D721Med (cell line): ENCODE measurements around the gene IGF1R.

ENCODE experiments used
- DNase-seq: peaks from one replicate; pipeline ENCODE4 v3.0.0; 2011; ENCODE audit warnings: low spot score; ENCODE audit not compliant: insufficient read length
- FAIRE-seq: peaks from 2 replicates; lab custom pipeline; 2011; peaks lifted over from hg19 to GRCh38; lab: Jason Lieb, UNC
- CTCF ChIP-seq: IDR thresholded peaks from 2 replicates; pipeline ENCODE4 v1.5.1; 2012; ENCODE audit warnings: mild to moderate bottlenecking, control low read depth; ENCODE audit not compliant: insufficient read depth; ENCODE audit errors: missing control alignments

The IGF1R gene

GRCh38 chr15:98949624-98950023, 301.3 kb downstream of the IGF1R start:
- no peak for FAIRE-seq
- DNase-seq, result no peak
- no peak for TF ChIP-seq CTCF

GRCh38 chr15:98950248-98950647, 301.9 kb downstream of the IGF1R start:
- DNase-seq, result no peak
- no peak for TF ChIP-seq CTCF
- no peak for FAIRE-seq

GRCh38 chr15:98951004-98951403, 302.7 kb downstream of the IGF1R start:
- no peak for TF ChIP-seq CTCF
- no peak for DNase-seq
- FAIRE-seq, result no peak

GRCh38 chr15:98951493-98952320, 303.4 kb downstream of the IGF1R start:
- TF ChIP-seq CTCF, result no peak
- FAIRE-seq (no peak), DNase-seq (no peak)

DNA sequence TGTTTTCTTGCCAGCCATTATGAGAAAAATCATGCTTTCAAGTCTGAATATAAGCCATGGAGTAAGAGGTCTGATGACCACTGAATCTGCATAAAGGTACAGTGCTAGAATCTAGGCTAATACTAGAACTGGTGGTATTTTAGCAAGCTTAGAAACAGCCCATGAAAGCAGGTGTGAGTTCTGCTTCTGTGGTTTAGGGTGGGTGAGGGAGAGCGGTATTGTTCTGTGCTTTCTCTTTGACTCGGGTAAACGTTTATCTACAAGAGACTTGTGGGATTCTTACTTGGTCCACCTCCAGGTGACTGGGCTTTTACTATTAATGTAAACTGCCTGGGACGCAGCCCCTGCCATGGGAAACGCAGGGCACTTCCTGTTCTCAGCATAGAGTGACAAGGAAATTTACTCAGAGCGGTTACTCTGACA, 304.1 kb downstream of the IGF1R start:
- FAIRE-seq, result no peak
- no peak for DNase-seq
- no peak for TF ChIP-seq CTCF

GRCh38 chr15:98953000-98953787, 304.9 kb downstream of the IGF1R start:
- DNase-seq, result no peak
- no peak for TF ChIP-seq CTCF
- FAIRE-seq, result no peak
